Right lobe of liver (tissue), 4 donors: ENCODE data around the gene GET3.

Experiments
- CTCF ChIP-seq, 4 donors: fragments of 200-600 bp in 3 of 4; fragments of 450-650 bp in 1 of 4; IDR thresholded peaks; one replicate each; pipeline versions ENCODE4 v1.5.1 to v1.8.0; 2016 to 2022; ENCODE audit warnings: antibody characterized with exemption in 4 of 4, mild to moderate bottlenecking in 2 of 4
- POLR2A ChIP-seq: fragments of 450-650 bp; IDR thresholded peaks from one replicate; pipeline ENCODE4 v1.6.1; 2017; ENCODE audit warnings: antibody characterized with exemption, mild to moderate bottlenecking
- donor health status: DM: no; HTN: no; CAD: no.
- donor health status: DM: no; HTN: no; CAD: no.
- donor health status: DM: no; HTN: yes; CAD: no.

- TF ChIP-seq CTCF (IDR thresholded peaks at IDR 0.05): no peak
- TF ChIP-seq POLR2A: no peak
These were observed 35.6 kb upstream of the GET3 start for GRCh38 chr19:12701596-12702282.
